CD1c-positive myeloid dendritic cell (primary cell): Measurements from ENCODE around the gene PAPLN.
"Not testable (repeated sequence)": the region's sequence is repeated elsewhere in the genome, so short reads cannot be mapped to it uniquely, and the experiment has no call there.

ENCODE experiments used
- DNase-seq: peaks from one replicate; pipeline ENCODE4 v3.0.0-alpha.2; 2016; ENCODE audit errors: extremely low spot score

Gene PAPLN

GRCh38 chr14:73289729-73290128 lies 52.4 kb downstream of the PAPLN start:
- no peak for DNase-seq

- DNase-seq, result peak; percentile 10
Measured at GRCh38 chr14:73290279-73290678, 53.0 kb downstream of the PAPLN start.

GRCh38 chr14:73293782-73294781 lies 56.8 kb downstream of the PAPLN start:
- DNase-seq, result no peak

GRCh38 chr14:73295198-73295796 lies 58.0 kb downstream of the PAPLN start:
- DNase-seq, result peak; percentile 63

- no peak for DNase-seq
Measured at GRCh38 chr14:73305499-73305898, 68.2 kb downstream of the PAPLN start.

- DNase-seq, result no peak
Measured at GRCh38 chr14:73307261-73307660, 70.0 kb downstream of the PAPLN start.

GRCh38 chr14:73309207-73309606 lies 71.9 kb downstream of the PAPLN start:
- DNase-seq, result not testable (repeated sequence)

- DNase-seq, result no peak
Measured at GRCh38 chr14:73311708-73312030, 74.4 kb downstream of the PAPLN start.

- no peak for DNase-seq
Measured at GRCh38 chr14:73312687-73313086, 75.4 kb downstream of the PAPLN start.

GRCh38 chr14:73313151-73313550 lies 75.8 kb downstream of the PAPLN start:
- DNase-seq, result no peak

GRCh38 chr14:73323896-73324399 lies 86.6 kb downstream of the PAPLN start:
- no peak for DNase-seq
